ENCODE measurements around the gene WNK4. TPM values are rescaled to one million over a fixed set of nuclear protein-coding genes. Genes with fewer than 3 reads are reported as not detected.

WNK4 gene
- total RNA-seq, 4 donors from 2014 or later: 0.13 to 0.45 TPM; not detected in 2

DNA sequence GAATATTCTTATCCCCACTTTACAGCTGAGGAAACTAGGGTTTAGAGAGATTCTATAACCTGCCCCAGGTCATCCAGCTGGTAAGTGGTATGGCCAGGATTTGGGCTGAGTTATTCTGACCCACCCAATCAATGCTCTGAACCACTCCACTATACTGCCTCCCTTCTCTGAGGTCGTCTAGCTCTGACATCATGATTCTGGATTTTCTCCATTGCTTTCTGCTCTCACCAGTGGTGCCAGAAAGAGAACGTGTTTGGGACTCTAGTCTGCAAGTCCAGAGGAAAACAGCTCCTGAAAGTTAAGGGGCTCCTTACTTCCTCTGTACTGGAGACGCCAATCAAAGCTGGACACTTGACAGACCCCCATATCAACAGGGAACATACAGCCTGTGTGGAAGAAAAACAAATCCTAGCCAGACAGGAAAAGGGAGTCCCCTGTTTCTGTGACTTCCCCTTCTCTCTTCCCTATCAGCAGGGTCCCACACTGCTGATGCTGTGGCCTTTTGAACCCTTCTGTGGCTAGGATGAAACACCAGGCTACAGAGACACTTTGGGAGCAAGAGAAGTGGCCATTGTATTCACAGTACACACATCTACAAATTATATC is 29.6 kb upstream of the WNK4 start:
- DNase-seq: no peak
- 34% methylated on average over 3 of the region's 3 CpGs for WGBS, 2 donors
- Histone ChIP-seq H3K4me1 (peaks cover 0 to 17% of the 10 kb centered on the region in 2 donors), H3K9me3 (no peaks in the 10 kb centered on the region), H3K4me3 (replicated peaks in 1 of 3) (no peak overlapping the region), H3K36me3 (no peaks in the 10 kb centered on the region), H3K27me3 (no peaks in the 10 kb centered on the region), H3K27ac (peak overlapping the region; percentile 35 to 44 (median 36))
- TF ChIP-seq POLR2A (IDR thresholded peaks at IDR 0.05): no peak
- TF ChIP-seq, protein P1, sequence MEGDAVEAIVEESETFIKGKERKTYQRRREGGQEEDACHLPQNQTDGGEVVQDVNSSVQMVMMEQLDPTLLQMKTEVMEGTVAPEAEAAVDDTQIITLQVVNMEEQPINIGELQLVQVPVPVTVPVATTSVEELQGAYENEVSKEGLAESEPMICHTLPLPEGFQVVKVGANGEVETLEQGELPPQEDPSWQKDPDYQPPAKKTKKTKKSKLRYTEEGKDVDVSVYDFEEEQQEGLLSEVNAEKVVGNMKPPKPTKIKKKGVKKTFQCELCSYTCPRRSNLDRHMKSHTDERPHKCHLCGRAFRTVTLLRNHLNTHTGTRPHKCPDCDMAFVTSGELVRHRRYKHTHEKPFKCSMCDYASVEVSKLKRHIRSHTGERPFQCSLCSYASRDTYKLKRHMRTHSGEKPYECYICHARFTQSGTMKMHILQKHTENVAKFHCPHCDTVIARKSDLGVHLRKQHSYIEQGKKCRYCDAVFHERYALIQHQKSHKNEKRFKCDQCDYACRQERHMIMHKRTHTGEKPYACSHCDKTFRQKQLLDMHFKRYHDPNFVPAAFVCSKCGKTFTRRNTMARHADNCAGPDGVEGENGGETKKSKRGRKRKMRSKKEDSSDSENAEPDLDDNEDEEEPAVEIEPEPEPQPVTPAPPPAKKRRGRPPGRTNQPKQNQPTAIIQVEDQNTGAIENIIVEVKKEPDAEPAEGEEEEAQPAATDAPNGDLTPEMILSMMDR (IDR thresholded peaks at IDR 0.05): no peak
- intact Hi-C loops (cut with DNase I): no loop called here

DNA sequence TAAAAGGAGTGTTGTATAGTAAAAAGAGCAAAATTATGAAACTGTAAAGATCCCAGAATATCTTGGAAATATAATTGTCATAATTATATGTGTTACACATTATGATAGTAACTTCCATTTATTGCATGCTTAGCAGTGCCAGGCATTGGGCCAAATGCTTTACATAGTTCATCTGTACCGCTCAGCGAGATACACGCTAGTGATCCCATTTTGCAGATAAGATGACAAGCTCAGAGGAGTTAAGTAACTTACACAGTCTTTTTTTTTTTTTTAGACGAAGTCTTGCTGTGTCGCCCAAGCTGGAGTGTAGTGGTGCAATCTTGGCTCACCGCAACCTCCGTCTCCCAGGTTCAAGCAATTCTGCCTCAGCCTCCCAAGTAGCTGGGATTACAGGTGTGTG is 28.8 kb upstream of the WNK4 start:
- intact Hi-C loops (cut with DNase I): no loop called here
- TF ChIP-seq, protein P1 (IDR thresholded peaks at IDR 0.05): no peak
- no peak for TF ChIP-seq POLR2A (IDR thresholded peaks at IDR 0.05)
- Histone ChIP-seq H3K36me3 (no peaks in the 10 kb centered on the region), H3K9me3 (no peaks in the 10 kb centered on the region), H3K27ac (peak overlapping the region in 1 of 3 donors; percentile 33), H3K4me3 (replicated peaks in 1 of 3) (no peak overlapping the region), H3K27me3 (no peaks in the 10 kb centered on the region), H3K4me1 (peaks cover 0 to 17% of the 10 kb centered on the region in 2 donors)
- no peak for DNase-seq
- 87% methylated on average over 7 of the region's 7 CpGs for WGBS, 2 donors

DNA sequence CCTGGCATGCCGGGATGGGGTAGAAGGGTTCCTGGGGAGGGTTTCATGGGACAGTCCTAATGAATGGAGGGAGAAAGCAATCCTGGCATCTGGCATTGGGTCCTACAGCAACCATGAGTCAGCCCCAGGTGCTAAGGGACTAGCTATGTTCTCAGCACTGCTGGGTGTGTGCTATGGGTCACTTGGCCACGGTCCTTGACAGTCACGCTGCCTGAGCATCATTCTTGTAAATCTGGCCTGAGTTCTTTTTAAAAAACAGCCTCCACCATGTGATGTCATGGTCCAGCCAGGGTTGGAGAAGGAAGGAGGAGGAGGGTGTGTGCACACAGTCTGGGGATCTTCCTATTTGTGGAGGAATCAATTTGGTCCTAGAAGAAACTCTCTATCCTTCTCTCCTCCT is 25.6 kb upstream of the WNK4 start:
- Histone ChIP-seq H3K4me1 (peaks cover 0 to 11% of the 10 kb centered on the region in 2 donors), H3K27ac (no peak overlapping the region), H3K27me3 (no peaks in the 10 kb centered on the region), H3K36me3 (no peaks in the 10 kb centered on the region), H3K9me3 (no peaks in the 10 kb centered on the region), H3K4me3 (replicated peaks in 1 of 3) (no peak overlapping the region)
- WGBS, 2 donors: 30 to 59% methylated on average over 2 to 3 of the region's 3 CpGs
- TF ChIP-seq, protein P1 (IDR thresholded peaks at IDR 0.05): no peak
- no peak for TF ChIP-seq POLR2A (IDR thresholded peaks at IDR 0.05)
- DNase-seq: peak; percentile 90 to 91
- intact Hi-C loops (cut with DNase I): no loop called here

DNA sequence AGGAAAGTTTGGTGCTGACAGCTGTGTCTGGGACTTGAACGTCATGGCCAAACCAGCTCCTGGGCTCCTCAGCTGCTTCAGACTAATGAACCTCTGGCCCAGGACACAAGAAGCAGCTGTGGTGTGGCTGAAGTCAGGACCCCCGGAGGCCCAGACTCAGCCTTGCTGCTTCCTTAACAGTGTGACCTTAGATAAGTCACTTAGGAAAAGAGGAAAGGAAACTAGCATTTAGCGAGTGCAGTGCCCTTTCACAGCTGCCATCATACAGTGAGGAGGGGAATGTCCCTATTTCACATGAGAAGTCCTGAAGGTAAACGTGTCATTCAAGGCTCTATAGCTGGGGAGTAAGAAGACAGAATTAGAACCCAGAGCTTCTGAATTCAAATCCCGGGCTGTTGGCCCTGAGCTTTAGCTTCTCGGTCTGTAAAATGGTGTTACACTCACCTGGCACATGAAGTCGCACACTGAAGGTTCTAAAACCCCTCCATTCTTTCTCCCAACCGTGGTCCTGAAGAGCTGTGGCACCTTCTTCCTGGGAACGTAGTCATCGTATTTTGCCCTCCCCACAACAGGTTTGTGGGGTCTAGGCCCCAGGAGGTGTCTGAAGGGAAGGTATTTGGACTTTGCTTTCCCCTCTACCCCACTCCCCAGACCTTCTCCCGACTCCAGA is 20.3 kb upstream of the WNK4 start:
- WGBS, 2 donors: 46 to 55% methylated on average over 11 of the region's 11 CpGs
- no peak for DNase-seq
- H3K36me3 ChIP-seq: no peaks in the 10 kb centered on the region
- H3K27me3 ChIP-seq: no peaks in the 10 kb centered on the region
- TF ChIP-seq, protein P1 (IDR thresholded peaks at IDR 0.05): no peak
- TF ChIP-seq POLR2A (IDR thresholded peaks at IDR 0.05): no peak
- intact Hi-C loops (cut with DNase I): loop anchor here (5.0 to 10.0 kb wide), 2 partner anchors 38 to 185 kb away; partner anchors contain the start of gene PSMC3IP
- peak overlapping the region in 2 of 3 donors; percentile 67 to 79 for H3K27ac ChIP-seq
- peak overlapping the region in 1 of 3 donors; percentile 54 for H3K4me3 ChIP-seq (replicated peaks in 1 of 3)
- H3K9me3 ChIP-seq: no peaks in the 10 kb centered on the region
- H3K4me1 ChIP-seq: peaks cover 5 to 12% of the 10 kb centered on the region in 2 donors

Measured in thyroid gland (tissue), 4 donors.